SK-N-SH (cell line): ENCODE data around the gene JAKMIP1. TPM values are rescaled to one million over a fixed set of nuclear protein-coding genes. Genes with fewer than 3 reads are reported as not detected.

Source experiments
- CTCF ChIA-PET: fragments of 300-600, 350-600 bp; formaldehyde crosslinking; extraction: SDS; loops from one replicate; lab custom pipeline; 2021; lab: Yijun Ruan, JAX
- POLR2A ChIA-PET: fragments of 350-600 bp; sonication (Branson Sonifier 250); formaldehyde crosslinking; extraction: SDS; loops from one replicate; lab custom pipeline; 2020; ENCODE audit warnings: antibody characterized with exemption, inconsistent platforms; lab: Yijun Ruan, JAX
- DNase-seq: peaks from one replicate; pipeline ENCODE4 v3.0.0; 2012
- H2AFZ ChIP-seq: fragments of 200-600 bp; sonication (generic); 2 replicates; pipeline ENCODE4 v1.8.1; 2016; ENCODE audit warnings: antibody characterized with exemption, mild to moderate bottlenecking, low read depth
- H3F3A ChIP-seq: fragments of 200-600 bp; sonication (generic); replicated peaks from 2 replicates; pipeline ENCODE3; 2016; ENCODE audit warnings: antibody characterized with exemption, mild to moderate bottlenecking; ENCODE audit not compliant: insufficient read depth
- H3K27ac ChIP-seq, 2 experiments: fragments of 200-500 bp in 1 of 2; fragments of 200-600 bp in 1 of 2; sonication (Bioruptor generic) in 1 of 2; sonication (generic), shearing (Covaris generic) in 1 of 2; 2 replicates each; pipeline versions ENCODE4 v1.5.1 to v1.6.1; 2014 to 2016; ENCODE audit warnings: low read depth in 2 of 2, inconsistent platforms in 1 of 2, low read length in 1 of 2, mild to moderate bottlenecking in 1 of 2, mixed read lengths in 1 of 2
- H3K27me3 ChIP-seq: fragments of 200-600 bp; sonication (generic), shearing (Covaris generic); 2 replicates; pipeline ENCODE4 v1.6.1; 2016; ENCODE audit warnings: mixed run types; ENCODE audit not compliant: insufficient read depth
- H3K36me3 ChIP-seq, 2 experiments: fragments of 200-500 bp in 1 of 2; fragments of 200-600 bp in 1 of 2; sonication (Bioruptor generic) in 1 of 2; sonication (generic) in 1 of 2; replicated peaks in 1 of 2; 2 replicates each; pipeline versions ENCODE3 to v1.5.1; 2014 to 2016; ENCODE audit warnings: low read length in 1 of 2, mild to moderate bottlenecking in 1 of 2; ENCODE audit not compliant: insufficient read depth in 2 of 2, control insufficient read depth in 1 of 2
- H3K4me1 ChIP-seq, 2 experiments: fragments of 200-500 bp in 1 of 2; fragments of 200-600 bp in 1 of 2; sonication (Bioruptor generic) in 1 of 2; sonication (generic), shearing (Covaris generic) in 1 of 2; 2 replicates each; pipeline versions ENCODE4 v1.5.1 to v1.6.1; 2014 to 2016; ENCODE audit warnings: low read depth in 1 of 2, low read length in 1 of 2, mixed run types in 1 of 2; ENCODE audit not compliant: insufficient read depth in 2 of 2, control insufficient read depth in 1 of 2
- H3K4me2 ChIP-seq: fragments of 200-600 bp; sonication (generic), shearing (Covaris generic); 2 replicates; pipeline ENCODE4 v1.6.1; 2017; ENCODE audit warnings: mixed run types
- H3K4me3 ChIP-seq, 2 experiments: fragments of 200-500 bp in 1 of 2; fragments of 200-600 bp in 1 of 2; sonication (Bioruptor generic) in 1 of 2; sonication (generic), shearing (Covaris generic) in 1 of 2; 2 replicates each; pipeline versions ENCODE4 v1.5.1 to v1.8.1; 2014 to 2016; ENCODE audit warnings: low read depth in 2 of 2, inconsistent platforms in 1 of 2, low read length in 1 of 2, mild to moderate bottlenecking in 1 of 2, mixed read lengths in 1 of 2, moderate library complexity in 1 of 2
- H3K79me2 ChIP-seq: fragments of 200-600 bp; sonication (generic); 2 replicates; pipeline ENCODE4 v1.8.1; 2017; ENCODE audit warnings: mild to moderate bottlenecking; ENCODE audit not compliant: insufficient read depth
- H3K9ac ChIP-seq: fragments of 200-600 bp; sonication (generic); 2 replicates; pipeline ENCODE4 v1.6.1; 2017; ENCODE audit warnings: mixed run types
- H3K9me2 ChIP-seq: fragments of 200-600 bp; sonication (generic); 2 replicates; pipeline ENCODE4 v1.6.1; 2017; ENCODE audit warnings: mixed run types
- H3K9me3 ChIP-seq: fragments of 200-600 bp; sonication (generic); 2 replicates; pipeline ENCODE4 v1.6.1; 2017; ENCODE audit warnings: mixed run types, mild to moderate bottlenecking, moderate library complexity
- H4K20me1 ChIP-seq: fragments of 200-600 bp; sonication (generic); 2 replicates; pipeline ENCODE4 v1.6.1; 2017; ENCODE audit warnings: mild to moderate bottlenecking, mixed run types; ENCODE audit not compliant: insufficient read depth
- CHD2 ChIP-seq: fragments of 150-350 bp; IDR thresholded peaks from 2 replicates; pipeline ENCODE4 v1.6.1; 2018; ENCODE audit warnings: low read length; ENCODE audit not compliant: partially characterized antibody
- EP300 ChIP-seq, 2 experiments: IDR thresholded peaks; 2 replicates each; pipeline versions ENCODE4 v1.4.0 to v1.6.1; 2012; ENCODE audit warnings: borderline replicate concordance in 1 of 2, low read depth in 1 of 2, low read length in 1 of 2
- FOSL2 ChIP-seq: IDR thresholded peaks from 2 replicates; pipeline ENCODE4 v1.4.0; 2012; ENCODE audit warnings: low read depth, mild to moderate bottlenecking, moderate library complexity, borderline replicate concordance
- FOXM1 ChIP-seq: IDR thresholded peaks from 2 replicates; pipeline ENCODE4 v1.4.0; 2012; ENCODE audit warnings: low read depth, mild to moderate bottlenecking
- IRF3 ChIP-seq: fragments of 150-350 bp; IDR thresholded peaks from 2 replicates; pipeline ENCODE4 v1.6.1; 2016; ENCODE audit warnings: mild to moderate bottlenecking, low read depth, low read length
- JUND ChIP-seq: IDR thresholded peaks from 2 replicates; pipeline ENCODE4 v1.4.0; 2012
- NFIC ChIP-seq: IDR thresholded peaks from 2 replicates; pipeline ENCODE4 v1.4.0; 2012; ENCODE audit warnings: borderline replicate concordance
- NRF1 ChIP-seq: IDR thresholded peaks from 2 replicates; pipeline ENCODE4 v1.6.1; 2012; ENCODE audit warnings: low read depth, mild to moderate bottlenecking, low read length
- PBX3 ChIP-seq: IDR thresholded peaks from 2 replicates; pipeline ENCODE4; 2012
- RAD21 ChIP-seq: IDR thresholded peaks from 2 replicates; pipeline ENCODE4 v1.6.1; 2012; ENCODE audit warnings: mild to moderate bottlenecking, low read length
- RCOR1 ChIP-seq: fragments of 150-350 bp; IDR thresholded peaks from 2 replicates; pipeline ENCODE4 v1.6.1; 2017; ENCODE audit warnings: antibody characterized with exemption, low read length
- RFX5 ChIP-seq: IDR thresholded peaks from 2 replicates; pipeline ENCODE4 v1.6.1; 2012; ENCODE audit warnings: mild to moderate bottlenecking, improper control_type of control experiment, low read length
- RXRA ChIP-seq: IDR thresholded peaks from 2 replicates; pipeline ENCODE4 v1.4.0; 2012; ENCODE audit warnings: low read depth, mild to moderate bottlenecking, borderline replicate concordance
- TEAD4 ChIP-seq: IDR thresholded peaks from 2 replicates; pipeline ENCODE4 v1.4.0; 2012; ENCODE audit warnings: mild to moderate bottlenecking, borderline replicate concordance; ENCODE audit not compliant: insufficient read depth
- YY1 ChIP-seq: IDR thresholded peaks from 2 replicates; pipeline ENCODE4 v1.4.0; 2012; ENCODE audit warnings: low read depth, mild to moderate bottlenecking
- WGBS: methylation state at CpG from one replicate; pipeline ENCODE4 v1.1.6; 2017; ENCODE audit warnings: low lambda C conversion rate; 5-methylcytosine and 5-hydroxymethylcytosine counted together
- polyA plus RNA-seq, 3 experiments: library from polyadenylated mRNA; depleted of rRNA; stranded (reverse); fragments of >200 nt; gene quantifications; 2 replicates each; pipeline ENCODE4 v1.2.3, GENCODE V29; 2012
- TF ChIP-seq, protein P1 (sequence below): IDR thresholded peaks from 2 replicates; pipeline ENCODE4 v1.4.0; 2012; ENCODE audit warnings: low read depth, borderline replicate concordance

JAKMIP1 gene
- polyA plus RNA-seq, 1 of the 3 experiments (the other 2 are of a cell fraction), result 0.54 TPM

DNA sequence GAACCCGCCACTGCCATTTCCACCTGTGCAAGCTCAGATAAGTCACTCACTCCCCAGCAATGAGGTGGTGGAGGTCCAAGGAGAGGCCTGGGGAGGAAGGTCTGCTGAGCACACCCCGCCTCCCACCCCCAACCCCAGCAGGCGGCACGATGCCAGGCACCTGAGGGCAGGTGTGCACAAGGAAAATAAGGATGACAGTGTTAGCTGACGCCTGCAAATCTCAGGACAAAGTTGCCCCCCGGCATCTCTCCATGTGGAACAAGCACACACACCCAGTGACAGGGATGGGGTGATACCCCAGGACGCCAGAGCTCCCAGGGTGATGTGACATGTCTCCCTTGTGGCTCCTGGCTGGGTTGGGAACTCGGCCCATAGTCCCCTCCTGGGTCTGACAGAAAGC lies 9.9 kb downstream of the JAKMIP1 start (continued):
- TF ChIP-seq NRF1 (no peak), CHD2 (no peak), RCOR1 (no peak), TEAD4 (no peak), NFIC (no peak), FOSL2 (no peak)

- ChIA-PET CTCF (interaction anchor here (1.3 to 3.2 kb wide), 4 partner anchors 9 to 191 kb away, joined by 3 to 20 read pairs (median 6); no protein-coding TSS in a partner anchor), POLR2A (interaction anchor here (1.0 kb wide), 2 partner anchors 9 to 79 kb away, joined by 3 to 5 read pairs; no protein-coding TSS in a partner anchor)
- WGBS, result 44% methylated on average over 5 of the region's 5 CpGs
- H3K79me2 ChIP-seq, result no peaks in the 10 kb centered on the region
- H3K4me3 ChIP-seq, result no peak overlapping the region
- no peaks in the 10 kb centered on the region for H3K27me3 ChIP-seq
- H3K9ac ChIP-seq, result no peak overlapping the region
- no peaks in the 10 kb centered on the region for H3F3A ChIP-seq
- H3K36me3 ChIP-seq, result no peaks in the 10 kb centered on the region
- no peak overlapping the region for H2AFZ ChIP-seq
- H4K20me1 ChIP-seq, result no peaks in the 10 kb centered on the region
- no peak overlapping the region for H3K4me2 ChIP-seq
- DNase-seq, result no peak
- no peaks in the 10 kb centered on the region for H3K9me3 ChIP-seq
- no peaks in the 10 kb centered on the region for H3K9me2 ChIP-seq
- TF ChIP-seq PBX3 (no peak), NFIC (no peak), RAD21 (no peak), NRF1 (no peak), FOXM1 (no peak), TEAD4 (no peak), RFX5 (no peak), RXRA (no peak), YY1 (no peak), JUND (no peak)
- TF ChIP-seq, protein P1, sequence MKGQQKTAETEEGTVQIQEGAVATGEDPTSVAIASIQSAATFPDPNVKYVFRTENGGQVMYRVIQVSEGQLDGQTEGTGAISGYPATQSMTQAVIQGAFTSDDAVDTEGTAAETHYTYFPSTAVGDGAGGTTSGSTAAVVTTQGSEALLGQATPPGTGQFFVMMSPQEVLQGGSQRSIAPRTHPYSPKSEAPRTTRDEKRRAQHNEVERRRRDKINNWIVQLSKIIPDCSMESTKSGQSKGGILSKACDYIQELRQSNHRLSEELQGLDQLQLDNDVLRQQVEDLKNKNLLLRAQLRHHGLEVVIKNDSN, result no peak
- H3K4me1 ChIP-seq, result peaks cover 0 to 47% of the 10 kb centered on the region in 2 experiments; a peak in 2 of 4 replicates
- peak overlapping the region in 1 of 2 experiments; percentile 91; a peak in 2 of 4 replicates for H3K27ac ChIP-seq
Observed at GRCh38 chr4:6189511-6189910, 10.8 kb downstream of the JAKMIP1 start.

- Histone ChIP-seq H2AFZ (no peak overlapping the region), H3F3A (no peaks in the 10 kb centered on the region), H3K4me3 (no peak overlapping the region), H3K4me2 (no peak overlapping the region), H3K9ac (no peak overlapping the region), H3K79me2 (no peaks in the 10 kb centered on the region), H4K20me1 (no peaks in the 10 kb centered on the region), H3K27me3 (no peaks in the 10 kb centered on the region), H3K9me2 (no peaks in the 10 kb centered on the region), H3K9me3 (no peaks in the 10 kb centered on the region), H3K4me1 (peaks cover 0 to 49% of the 10 kb centered on the region in 2 experiments; a peak in 2 of 4 replicates), H3K36me3 (no peaks in the 10 kb centered on the region), H3K27ac (peak overlapping the region in 1 of 2 experiments; percentile 91; a peak in 2 of 4 replicates)
- peak in 1 of 2 experiments; percentile 60; a peak in 1 of 4 replicates for TF ChIP-seq EP300 (IDR thresholded peaks at IDR 0.05; ENCODE audit: borderline replicate concordance in 1 of 2, low read depth in 1 of 2, low read length in 1 of 2)
- TF ChIP-seq IRF3, result no peak
- 17% methylated on average over 8 of the region's 8 CpGs for WGBS
- ChIA-PET POLR2A (interaction anchor here (1.0 kb wide), 2 partner anchors 10 to 78 kb away, joined by 3 to 5 read pairs; no protein-coding TSS in a partner anchor), CTCF (interaction anchor here (1.0 to 3.2 kb wide), 6 partner anchors 9 to 190 kb away, joined by 3 to 20 read pairs (median 4); no protein-coding TSS in a partner anchor)
- peak; percentile 67 for DNase-seq
Observed at GRCh38 chr4:6188687-6189305, 11.6 kb downstream of the JAKMIP1 start.
